Prostate gland (tissue), 2 donors: ENCODE results near the gene HAT1. TPM values are rescaled to one million over a fixed set of nuclear protein-coding genes. Genes with fewer than 3 reads are reported as not detected.
"Not testable (repeated sequence)": the region's sequence is repeated elsewhere in the genome, so short reads cannot be mapped to it uniquely, and the experiment has no call there.

Source experiments
- DNase-seq: peaks from one replicate; pipeline ENCODE4 v3.0.0-alpha.2; 2019; ENCODE audit warnings: low spot score
- H3K27ac ChIP-seq, 2 donors: fragments of 200-600 bp; sonication (generic); 2 replicates each; pipeline ENCODE4 v1.5.1; 2017 to 2019
- H3K27me3 ChIP-seq: fragments of 200-600 bp; sonication (generic); replicated peaks from 2 replicates; pipeline ENCODE4 v1.5.1; 2019; ENCODE audit not compliant: insufficient read depth
- H3K36me3 ChIP-seq, 2 donors: fragments of 200-600 bp; sonication (generic); 1 replicate in 1 of 2; 2 replicates in 1 of 2; pipeline versions ENCODE4 v1.5.1 to v1.8.1; 2017 to 2019
- H3K4me1 ChIP-seq: fragments of 200-600 bp; sonication (generic); replicated peaks from 2 replicates; pipeline ENCODE4 v1.5.1; 2019
- H3K4me3 ChIP-seq, 2 donors: fragments of 200-600 bp; sonication (generic); 2 replicates each; pipeline ENCODE4 v1.5.1; 2017 to 2019
- H3K9me3 ChIP-seq: fragments of 200-600 bp; sonication (generic); 2 replicates; pipeline ENCODE4 v1.5.1; 2017
- POLR2A ChIP-seq: fragments of 450-650 bp; IDR thresholded peaks from one replicate; pipeline ENCODE4 v1.6.1; 2016; ENCODE audit warnings: antibody characterized with exemption, mild to moderate bottlenecking
- POLR2AphosphoS5 ChIP-seq: sonication (generic); formaldehyde crosslinking; IDR thresholded peaks from one replicate; pipeline ENCODE4 v1.6.1; 2017; ENCODE audit warnings: antibody characterized with exemption
- WGBS: methylation state at CpG from one replicate; pipeline ENCODE4 v1.1.5; 2018; 5-methylcytosine and 5-hydroxymethylcytosine counted together
- intact Hi-C: fragments of 100-400 bp; cut with DNase I; formaldehyde crosslinking; loops from one replicate; pipeline ENCODE4 v1.14.2; 2022
- total RNA-seq, 2 donors: library from RNA; depleted of rRNA; stranded (reverse); fragments of >200 nt; gene quantifications; one replicate each; pipeline ENCODE4 v1.1.0, GENCODE V29; 2016
- TF ChIP-seq, protein P1 (sequence below), 4 experiments: fragments of 200-600 bp in 2 of 4; fragments of 450-650 bp in 2 of 4; sonication (generic) in 2 of 4; IDR thresholded peaks; 1 replicate in 3 of 4; 2 replicates in 1 of 4; pipeline ENCODE4 v1.5.1; 2016 to 2019; ENCODE audit warnings: antibody characterized with exemption in 4 of 4, mild to moderate bottlenecking in 2 of 4, moderate library complexity in 2 of 4

Gene HAT1
- total RNA-seq, 2 donors from 2014 or later: 30.6 to 41.9 TPM

- TF ChIP-seq POLR2AphosphoS5: no peak
- no peak for TF ChIP-seq POLR2A
- Histone ChIP-seq H3K27me3 (no peaks in the 10 kb centered on the region), H3K9me3 (no peaks in the 10 kb centered on the region), H3K36me3 (no peaks in the 10 kb centered on the region), H3K4me3 (no peak overlapping the region), H3K4me1 (no peaks in the 10 kb centered on the region), H3K27ac (no peak overlapping the region)
- DNase-seq: no peak
- WGBS: 98% methylated on average over 4 of the region's 4 CpGs
- intact Hi-C loops: no loop called here
Observed at GRCh38 chr2:171979103-171979502, 56.8 kb downstream of the HAT1 start.

DNA sequence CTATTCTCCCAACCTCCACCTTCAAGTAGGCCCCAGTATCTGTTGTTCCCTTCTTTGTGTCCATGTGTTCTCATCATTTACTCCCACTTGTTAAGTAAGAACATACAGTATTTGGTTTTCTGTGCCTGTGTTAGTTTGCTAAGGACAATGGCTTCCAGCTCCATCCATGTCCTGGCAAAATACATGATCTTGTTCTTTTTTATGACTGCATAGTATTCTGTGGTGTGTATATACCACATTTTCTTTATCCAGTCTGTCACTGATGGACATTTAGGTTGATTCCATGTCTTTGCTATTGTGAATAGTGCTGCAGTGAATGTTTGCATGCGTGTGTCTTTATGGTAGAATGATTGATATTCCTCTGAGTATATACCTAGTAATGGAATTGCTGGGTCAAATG is 61.7 kb downstream of the HAT1 start:
- H3K9me3 ChIP-seq, H3K4me1 ChIP-seq, H3K27ac ChIP-seq, H3K4me3 ChIP-seq, H3K36me3 ChIP-seq, DNase-seq, intact Hi-C loops, H3K27me3 ChIP-seq: not testable (repeated sequence)
- WGBS: 100% methylated on average over 1 of the region's 1 CpG

GRCh38 chr2:171985076-171985475 is 62.8 kb downstream of the HAT1 start:
- H3K4me3 ChIP-seq: no peak overlapping the region

DNA sequence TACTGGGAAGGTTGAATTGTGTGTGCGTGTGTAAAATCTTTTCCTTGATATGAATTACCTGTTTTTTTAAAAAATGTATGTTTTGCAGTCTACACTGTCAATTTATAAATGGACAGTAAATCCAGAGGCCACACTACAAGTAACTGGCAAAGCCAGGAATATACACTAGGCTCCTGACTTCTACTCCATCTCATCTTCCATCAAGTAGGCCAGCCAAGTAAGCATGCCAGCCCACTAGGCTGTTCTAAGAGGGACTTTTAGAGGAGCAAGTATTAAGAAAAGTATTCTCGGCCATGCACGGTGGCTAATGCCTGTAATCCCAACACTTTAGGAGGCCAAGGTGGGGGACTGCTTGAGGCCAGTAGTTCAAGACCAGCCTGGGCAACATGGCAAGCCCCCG is 64.5 kb downstream of the HAT1 start:
- intact Hi-C loops: no loop called here
- H3K27me3 ChIP-seq: no peaks in the 10 kb centered on the region
- no peaks in the 10 kb centered on the region for H3K9me3 ChIP-seq
- DNase-seq: no peak
- H3K36me3 ChIP-seq: no peaks in the 10 kb centered on the region
- 85% methylated on average over 4 of the region's 4 CpGs for WGBS
- TF ChIP-seq POLR2A: no peak
- TF ChIP-seq, protein P1, sequence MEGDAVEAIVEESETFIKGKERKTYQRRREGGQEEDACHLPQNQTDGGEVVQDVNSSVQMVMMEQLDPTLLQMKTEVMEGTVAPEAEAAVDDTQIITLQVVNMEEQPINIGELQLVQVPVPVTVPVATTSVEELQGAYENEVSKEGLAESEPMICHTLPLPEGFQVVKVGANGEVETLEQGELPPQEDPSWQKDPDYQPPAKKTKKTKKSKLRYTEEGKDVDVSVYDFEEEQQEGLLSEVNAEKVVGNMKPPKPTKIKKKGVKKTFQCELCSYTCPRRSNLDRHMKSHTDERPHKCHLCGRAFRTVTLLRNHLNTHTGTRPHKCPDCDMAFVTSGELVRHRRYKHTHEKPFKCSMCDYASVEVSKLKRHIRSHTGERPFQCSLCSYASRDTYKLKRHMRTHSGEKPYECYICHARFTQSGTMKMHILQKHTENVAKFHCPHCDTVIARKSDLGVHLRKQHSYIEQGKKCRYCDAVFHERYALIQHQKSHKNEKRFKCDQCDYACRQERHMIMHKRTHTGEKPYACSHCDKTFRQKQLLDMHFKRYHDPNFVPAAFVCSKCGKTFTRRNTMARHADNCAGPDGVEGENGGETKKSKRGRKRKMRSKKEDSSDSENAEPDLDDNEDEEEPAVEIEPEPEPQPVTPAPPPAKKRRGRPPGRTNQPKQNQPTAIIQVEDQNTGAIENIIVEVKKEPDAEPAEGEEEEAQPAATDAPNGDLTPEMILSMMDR (IDR thresholded peaks at IDR 0.05): no peak
- TF ChIP-seq POLR2AphosphoS5: no peak
- H3K4me1 ChIP-seq: no peaks in the 10 kb centered on the region
- H3K27ac ChIP-seq: no peak overlapping the region
- no peak overlapping the region for H3K4me3 ChIP-seq

More at GRCh38 chr2:171985076-171985475, 62.8 kb downstream of the HAT1 start:
- WGBS: 46% methylated on average over 2 of the region's 2 CpGs
- DNase-seq: no peak
- intact Hi-C loops: no loop called here
- Histone ChIP-seq H3K9me3 (no peaks in the 10 kb centered on the region), H3K27me3 (no peaks in the 10 kb centered on the region), H3K27ac (no peak overlapping the region), H3K36me3 (no peaks in the 10 kb centered on the region), H3K4me1 (no peaks in the 10 kb centered on the region)
- TF ChIP-seq POLR2A (no peak), POLR2AphosphoS5 (no peak)
- TF ChIP-seq, protein P1 (IDR thresholded peaks at IDR 0.05): no peak

DNA sequence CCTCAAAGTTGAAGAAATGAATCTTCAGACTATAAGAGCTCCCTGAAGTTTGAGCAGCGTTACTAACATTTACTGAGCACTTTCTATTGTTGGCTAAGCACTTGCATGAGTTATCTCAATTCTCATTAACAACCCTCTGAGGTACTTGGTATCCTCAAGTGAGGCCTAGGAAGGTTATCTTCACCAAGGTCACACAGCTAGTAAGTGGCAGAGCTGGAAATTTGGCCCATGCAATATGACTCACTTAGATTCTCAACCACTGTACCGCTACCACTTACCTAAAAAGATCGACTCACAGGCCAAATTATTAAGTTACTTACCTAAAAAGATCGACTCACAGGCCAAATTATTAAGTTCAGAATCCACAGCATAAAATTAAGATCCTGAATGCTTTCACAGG is 68.8 kb downstream of the HAT1 start:
- TF ChIP-seq POLR2AphosphoS5 (no peak), POLR2A (no peak)
- TF ChIP-seq, protein P1 (IDR thresholded peaks at IDR 0.05): no peak
- no peaks in the 10 kb centered on the region for H3K9me3 ChIP-seq
- intact Hi-C loops: no loop called here
- no peaks in the 10 kb centered on the region for H3K27me3 ChIP-seq
- H3K36me3 ChIP-seq: no peaks in the 10 kb centered on the region
- H3K27ac ChIP-seq: no peak overlapping the region
- H3K4me1 ChIP-seq: no peaks in the 10 kb centered on the region
- WGBS: 88% methylated on average over 4 of the region's 4 CpGs
- no peak overlapping the region for H3K4me3 ChIP-seq
- no peak for DNase-seq

DNA sequence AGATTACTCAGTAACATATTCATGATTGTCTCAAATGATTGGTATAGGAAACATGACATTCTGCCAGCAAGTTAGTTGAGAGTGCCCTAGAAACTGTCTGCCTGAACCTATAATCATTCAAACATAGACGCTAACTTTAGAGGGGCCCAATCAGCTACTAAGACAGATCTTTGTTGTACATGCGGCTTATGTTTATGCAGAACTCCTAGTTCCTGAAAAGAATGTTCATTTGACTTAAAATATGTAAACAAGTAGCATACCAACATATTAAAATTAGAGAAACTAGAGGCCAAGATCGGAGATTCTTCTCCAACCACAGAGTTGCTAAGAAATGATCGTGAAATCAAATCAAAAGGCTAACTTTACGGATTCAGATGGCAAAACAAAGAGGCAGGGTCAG is 73.3 kb downstream of the HAT1 start:
- H3K36me3 ChIP-seq: no peaks in the 10 kb centered on the region
- 66% methylated on average over 5 of the region's 5 CpGs for WGBS
- TF ChIP-seq POLR2A (no peak), POLR2AphosphoS5 (no peak)
- TF ChIP-seq, protein P1 (IDR thresholded peaks at IDR 0.05): no peak
- H3K9me3 ChIP-seq: no peaks in the 10 kb centered on the region
- no peak overlapping the region for H3K4me3 ChIP-seq
- H3K27ac ChIP-seq: no peak overlapping the region
- intact Hi-C loops: loop anchor here (5.0 kb wide), 1 partner anchor 92 kb away; the partner anchor contains the start of gene DLX1
- H3K27me3 ChIP-seq: no peaks in the 10 kb centered on the region
- DNase-seq: no peak
- H3K4me1 ChIP-seq: no peaks in the 10 kb centered on the region
